Fibroblast of skin of back (primary cell): ENCODE data around the gene ZC3H12C.

ENCODE experiments used
- DNase-seq: peaks from one replicate; pipeline ENCODE4 v3.0.0-alpha.2; 2013

The ZC3H12C gene

DNA sequence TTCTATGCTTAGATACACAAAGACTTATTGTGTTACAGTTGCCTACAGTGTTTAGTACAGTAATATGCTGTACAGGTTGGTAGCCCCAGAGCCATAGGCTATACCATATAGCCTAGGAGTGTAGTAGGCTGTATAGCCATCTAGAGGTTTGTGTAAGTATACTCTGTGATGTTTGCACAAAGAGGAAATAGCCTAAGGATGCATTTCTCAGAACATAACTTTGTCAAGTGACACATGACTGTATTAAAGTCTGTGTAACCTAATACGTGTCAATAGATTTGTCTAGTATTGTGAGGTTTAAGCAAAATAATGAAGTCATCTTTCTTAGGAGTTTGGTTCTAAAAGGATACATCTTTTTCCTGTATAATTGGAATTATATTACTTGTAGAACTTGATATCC lies 5.5 kb downstream of the ZC3H12C start:
- peak; percentile 17 for DNase-seq

- no peak for DNase-seq
Measured at GRCh38 chr11:110100476-110101240, 7.5 kb downstream of the ZC3H12C start.

GRCh38 chr11:110106713-110107274 lies 13.6 kb downstream of the ZC3H12C start:
- DNase-seq, result no peak

- no peak for DNase-seq
Measured at GRCh38 chr11:110110854-110111253, 17.7 kb downstream of the ZC3H12C start.

- DNase-seq, result no peak
Measured at GRCh38 chr11:110112457-110112856, 19.3 kb downstream of the ZC3H12C start.

GRCh38 chr11:110113505-110113904 lies 20.3 kb downstream of the ZC3H12C start:
- no peak for DNase-seq

DNA sequence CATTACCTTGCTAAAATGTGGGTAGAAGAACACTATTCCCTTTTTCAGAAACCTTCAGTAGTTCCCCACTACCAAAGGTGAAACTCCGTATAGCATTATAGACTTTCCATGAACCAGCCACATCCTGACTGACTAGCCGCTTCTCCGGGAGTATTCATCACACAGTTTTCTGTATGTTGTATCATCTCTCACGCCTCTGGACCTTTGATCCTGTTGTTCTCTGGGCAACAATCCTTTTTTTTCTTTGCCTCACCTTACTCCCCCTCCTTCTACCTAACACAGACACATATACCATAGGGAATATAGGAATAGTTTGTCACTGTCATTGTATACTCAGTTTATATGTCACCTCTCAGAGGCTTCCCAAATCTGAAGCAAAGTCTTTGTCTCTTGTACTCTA lies 20.8 kb downstream of the ZC3H12C start:
- DNase-seq, result no peak

- DNase-seq, result no peak
Measured at GRCh38 chr11:110119317-110119716, 26.1 kb downstream of the ZC3H12C start.

DNA sequence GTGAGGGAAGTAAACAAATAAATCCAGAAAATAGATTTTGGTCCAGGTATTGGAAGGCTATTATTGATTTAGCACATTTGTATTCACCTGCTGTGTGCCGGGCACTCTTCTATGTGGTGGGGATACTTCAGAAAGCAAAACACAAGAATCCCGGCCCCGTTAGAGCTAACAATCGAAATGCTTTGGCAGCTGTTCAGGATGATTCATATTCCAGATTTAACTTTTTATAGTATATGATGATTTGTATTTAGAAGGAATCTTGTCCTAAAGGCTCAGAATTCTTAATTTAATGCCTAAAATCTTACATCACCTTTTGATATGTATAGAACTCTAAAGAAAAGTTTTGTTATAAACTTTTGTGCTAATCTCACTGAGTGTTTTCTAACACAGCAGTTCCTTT lies 28.0 kb downstream of the ZC3H12C start:
- DNase-seq, result peak; percentile 84

GRCh38 chr11:110123003-110123402 lies 29.8 kb downstream of the ZC3H12C start:
- peak; percentile 76 for DNase-seq

GRCh38 chr11:110124605-110125004 lies 31.4 kb downstream of the ZC3H12C start:
- no peak for DNase-seq

DNA sequence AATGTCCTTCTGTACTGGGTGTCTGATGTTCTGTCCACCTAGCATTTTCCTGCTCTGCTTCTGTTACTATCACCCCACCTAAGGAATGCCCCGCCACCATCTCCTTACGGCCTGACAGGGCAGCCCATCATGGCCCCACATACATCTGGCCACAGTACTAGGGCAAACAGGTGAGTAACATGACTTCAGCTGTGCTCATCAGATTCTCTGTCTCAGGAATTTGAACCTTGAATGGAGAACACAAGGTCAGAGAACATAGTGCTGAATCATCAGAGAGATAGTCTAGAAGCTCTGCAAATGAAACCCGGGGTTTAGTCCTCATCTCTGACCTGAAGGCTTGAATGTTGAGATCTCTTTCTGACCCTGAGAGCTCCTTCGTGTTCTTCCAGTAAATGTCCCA lies 32.4 kb downstream of the ZC3H12C start:
- DNase-seq, result peak; percentile 42

DNA sequence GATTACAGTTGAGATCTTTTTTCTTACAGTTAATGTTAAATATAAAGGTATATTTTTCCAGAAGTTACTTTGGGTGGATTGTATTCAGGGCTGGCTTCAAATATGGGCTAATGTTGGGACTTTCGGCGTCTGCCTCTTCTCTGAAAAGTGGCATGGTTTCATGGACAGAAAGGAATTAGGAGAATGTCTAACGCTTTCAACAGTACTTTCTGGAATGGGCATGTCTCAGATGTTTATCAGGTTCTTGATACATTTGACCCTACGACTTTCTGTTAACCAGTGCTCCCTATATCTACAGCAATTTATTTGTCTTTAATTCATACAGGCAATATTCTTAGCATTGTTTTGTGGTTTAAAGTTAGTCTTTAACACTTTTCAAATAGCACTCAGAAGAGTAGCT lies 33.7 kb downstream of the ZC3H12C start:
- DNase-seq, result no peak

- DNase-seq, result peak; percentile 24
Measured at GRCh38 chr11:110128161-110128560, 35.0 kb downstream of the ZC3H12C start.

DNA sequence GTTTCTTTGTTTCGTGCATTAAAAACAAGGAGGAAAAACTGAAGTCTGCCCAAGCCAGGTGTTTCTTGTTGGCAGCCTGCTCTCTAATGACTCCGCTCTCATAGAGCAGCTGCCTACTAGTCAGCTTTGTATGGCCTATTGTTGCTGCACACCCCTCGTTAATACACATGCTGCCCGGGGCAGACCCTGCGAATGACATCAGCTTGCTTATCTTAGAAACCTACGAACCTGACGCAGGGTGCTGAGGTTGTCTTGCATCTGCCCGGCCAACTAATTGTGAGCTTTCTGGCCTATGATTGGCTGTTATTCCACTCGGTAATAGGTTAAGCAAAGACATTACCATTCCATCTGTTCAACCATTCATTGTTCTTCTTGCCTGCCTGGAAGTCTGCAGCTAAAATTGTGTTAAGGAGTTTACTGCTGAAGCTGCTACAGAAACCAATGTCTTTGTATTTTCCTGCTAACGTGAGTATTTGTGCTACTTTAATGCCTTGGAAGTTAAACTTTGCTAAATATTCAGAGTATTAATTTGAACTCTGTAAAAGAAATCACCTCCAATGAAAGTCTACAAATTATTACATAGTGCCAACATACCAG lies 37.5 kb downstream of the ZC3H12C start:
- DNase-seq, result no peak

GRCh38 chr11:110131386-110132123 lies 38.4 kb downstream of the ZC3H12C start:
- no peak for DNase-seq

GRCh38 chr11:110133160-110133559 lies 40.0 kb downstream of the ZC3H12C start:
- no peak for DNase-seq

DNA sequence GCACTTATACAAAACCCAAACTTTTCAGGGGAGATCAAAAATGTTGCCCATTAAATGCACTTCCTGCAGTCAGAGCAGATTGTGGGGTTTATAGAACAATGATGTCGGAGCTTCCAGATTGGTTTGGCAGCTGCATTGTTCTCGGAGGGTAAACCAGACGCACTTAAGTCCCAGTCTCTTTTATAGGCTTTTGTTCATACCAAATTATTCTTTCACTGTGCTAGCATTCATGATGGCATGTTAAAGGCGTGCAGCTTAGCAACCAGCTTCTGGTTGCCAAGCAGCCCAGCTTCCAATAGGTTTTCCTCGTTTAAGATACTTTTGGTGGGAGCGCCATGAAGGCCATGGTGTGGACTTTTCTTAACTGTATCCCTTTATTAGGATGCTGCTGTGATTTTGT lies 40.9 kb downstream of the ZC3H12C start:
- no peak for DNase-seq

DNA sequence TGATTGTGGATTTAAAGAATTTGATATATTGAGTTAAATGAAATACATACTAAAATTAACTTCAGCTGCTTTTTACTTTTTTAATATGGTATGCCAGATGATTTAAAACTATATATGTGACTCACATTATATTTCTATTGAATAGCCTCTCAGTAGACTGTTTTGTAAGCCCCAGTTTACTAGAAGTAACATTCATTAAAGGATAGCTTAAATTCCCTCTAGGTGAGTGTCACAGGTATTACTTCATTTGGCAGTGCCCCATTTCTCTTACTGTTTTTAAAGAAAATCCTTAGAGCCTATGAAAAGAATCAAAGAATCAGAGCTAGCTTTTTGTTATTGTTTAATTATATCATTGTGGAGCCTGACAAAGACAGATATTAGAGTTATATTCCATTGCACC lies 48.6 kb downstream of the ZC3H12C start:
- no peak for DNase-seq

DNA sequence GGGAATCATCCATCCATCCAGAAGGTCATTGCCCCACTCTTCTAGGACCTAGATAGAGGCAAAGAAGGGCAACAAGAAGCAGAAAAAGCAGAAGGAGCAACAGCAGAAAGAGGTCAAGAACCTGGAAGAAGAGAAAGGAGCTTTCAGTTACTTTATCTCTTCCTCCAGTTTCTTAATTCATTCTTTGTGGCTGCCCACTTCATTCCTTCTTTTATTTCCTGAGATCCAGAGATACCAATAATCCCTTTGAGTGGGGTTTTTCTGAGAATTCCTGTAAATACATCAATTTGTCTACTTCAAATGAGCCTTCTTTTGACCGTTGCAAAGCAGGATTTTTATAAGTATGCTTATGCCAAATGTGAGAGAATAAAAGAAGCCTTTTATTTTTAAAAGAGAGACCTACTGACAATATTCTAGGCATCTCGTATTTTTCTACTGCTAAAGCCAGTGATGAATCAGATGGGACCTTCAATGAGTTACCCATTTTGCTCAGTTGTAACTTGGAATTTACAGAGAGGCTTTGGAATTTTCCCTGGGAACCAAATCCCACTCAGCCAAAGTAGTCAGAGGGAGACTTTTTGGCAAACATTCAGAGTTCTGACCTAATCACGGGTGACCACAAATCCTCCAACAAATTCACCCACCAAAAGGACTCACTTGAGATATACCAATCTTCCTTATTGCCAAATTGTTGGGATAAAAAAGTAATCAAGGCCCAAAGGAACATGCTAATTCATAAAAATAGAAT lies 54.9 kb downstream of the ZC3H12C start:
- peak; percentile 83 for DNase-seq

GRCh38 chr11:110148775-110149744 lies 55.9 kb downstream of the ZC3H12C start:
- peak; percentile 64 for DNase-seq
